ENCODE data around the gene ARL16.

- TF ChIP-seq, protein P1, sequence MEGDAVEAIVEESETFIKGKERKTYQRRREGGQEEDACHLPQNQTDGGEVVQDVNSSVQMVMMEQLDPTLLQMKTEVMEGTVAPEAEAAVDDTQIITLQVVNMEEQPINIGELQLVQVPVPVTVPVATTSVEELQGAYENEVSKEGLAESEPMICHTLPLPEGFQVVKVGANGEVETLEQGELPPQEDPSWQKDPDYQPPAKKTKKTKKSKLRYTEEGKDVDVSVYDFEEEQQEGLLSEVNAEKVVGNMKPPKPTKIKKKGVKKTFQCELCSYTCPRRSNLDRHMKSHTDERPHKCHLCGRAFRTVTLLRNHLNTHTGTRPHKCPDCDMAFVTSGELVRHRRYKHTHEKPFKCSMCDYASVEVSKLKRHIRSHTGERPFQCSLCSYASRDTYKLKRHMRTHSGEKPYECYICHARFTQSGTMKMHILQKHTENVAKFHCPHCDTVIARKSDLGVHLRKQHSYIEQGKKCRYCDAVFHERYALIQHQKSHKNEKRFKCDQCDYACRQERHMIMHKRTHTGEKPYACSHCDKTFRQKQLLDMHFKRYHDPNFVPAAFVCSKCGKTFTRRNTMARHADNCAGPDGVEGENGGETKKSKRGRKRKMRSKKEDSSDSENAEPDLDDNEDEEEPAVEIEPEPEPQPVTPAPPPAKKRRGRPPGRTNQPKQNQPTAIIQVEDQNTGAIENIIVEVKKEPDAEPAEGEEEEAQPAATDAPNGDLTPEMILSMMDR (IDR thresholded peaks at IDR 0.05; ENCODE audit: low read length) = no peak
- no peak for TF ChIP-seq EZH2phosphoT487 (IDR thresholded peaks at IDR 0.05; ENCODE audit: low read length)
- TF ChIP-seq EZH2 (optimal IDR thresholded peaks at IDR 0.05; ENCODE audit: low read depth, low read length) = no peak
Observed at GRCh38 chr17:81714412-81715106, 31.0 kb upstream of the ARL16 start.
